Gastrocnemius medialis (tissue), 4 donors: ENCODE data around the gene OXCT2.

Experiments
- CTCF ChIP-seq, 5 experiments: fragments of 450-650 bp in 3 of 5; fragments of 200-600 bp in 2 of 5; sonication (generic) in 2 of 5; IDR thresholded peaks in 4 of 5; conservative IDR thresholded peaks in 1 of 5; 1 replicate in 4 of 5; 2 replicates in 1 of 5; pipeline ENCODE4 v1.5.1; 2016 to 2019; ENCODE audit warnings: antibody characterized with exemption in 5 of 5, mild to moderate bottlenecking in 3 of 5, moderate library complexity in 3 of 5
- POLR2A ChIP-seq, 2 donors: fragments of 450-650 bp; IDR thresholded peaks; one replicate each; pipeline ENCODE4 v1.6.1; 2017; ENCODE audit warnings: antibody characterized with exemption in 2 of 2, mild to moderate bottlenecking in 2 of 2, moderate library complexity in 2 of 2

DNA sequence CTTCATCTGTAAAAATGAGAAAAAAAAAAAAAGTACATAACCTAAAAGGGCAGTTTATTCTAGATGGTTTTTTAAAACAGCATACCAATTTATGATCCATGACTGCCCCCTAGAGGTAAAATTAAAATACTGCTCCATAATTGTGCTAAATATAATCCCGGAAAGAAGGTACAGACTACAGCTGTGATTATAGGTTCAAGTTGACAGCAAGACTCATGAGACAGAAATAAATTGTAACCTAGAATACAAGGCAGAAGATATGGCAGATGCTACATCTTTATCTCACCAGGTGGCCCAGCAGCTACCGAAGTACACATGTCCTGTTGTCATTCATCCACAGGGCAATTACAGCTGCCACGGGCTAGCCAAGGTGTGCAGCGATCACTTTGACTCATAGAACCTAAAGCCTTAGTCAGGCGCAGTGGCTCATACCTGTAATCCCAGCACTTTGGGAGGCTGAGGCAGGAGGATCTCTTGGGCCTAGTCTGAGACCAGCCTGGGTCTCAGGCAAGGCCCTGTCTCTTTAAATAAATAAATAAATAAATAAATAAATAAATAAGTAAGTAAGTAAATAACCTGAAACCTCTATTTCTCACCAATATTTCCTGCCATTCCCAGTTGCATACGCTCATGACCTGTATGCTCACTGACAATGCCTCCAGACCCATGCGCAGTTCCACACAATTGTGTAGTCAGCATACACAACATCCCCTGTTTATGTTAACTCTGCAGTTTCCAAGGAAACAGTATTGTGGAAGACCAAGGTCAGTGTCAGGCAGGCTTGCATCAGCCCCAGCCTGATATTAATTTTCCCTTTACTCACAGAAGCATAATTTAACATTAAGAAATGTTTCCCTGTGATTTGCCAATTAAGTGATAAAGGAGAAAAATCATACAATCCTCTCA, 50.8 kb downstream of the OXCT2 start:
- TF ChIP-seq CTCF (IDR thresholded peaks at IDR 0.05 in 4 of 5, conservative IDR thresholded peaks at IDR 0.05 in 1 of 5), result peak; percentile 69 to 96 (median 77)
- TF ChIP-seq POLR2A (IDR thresholded peaks at IDR 0.05), result no peak
